ENCODE measurements around the gene UNC50.

DNA sequence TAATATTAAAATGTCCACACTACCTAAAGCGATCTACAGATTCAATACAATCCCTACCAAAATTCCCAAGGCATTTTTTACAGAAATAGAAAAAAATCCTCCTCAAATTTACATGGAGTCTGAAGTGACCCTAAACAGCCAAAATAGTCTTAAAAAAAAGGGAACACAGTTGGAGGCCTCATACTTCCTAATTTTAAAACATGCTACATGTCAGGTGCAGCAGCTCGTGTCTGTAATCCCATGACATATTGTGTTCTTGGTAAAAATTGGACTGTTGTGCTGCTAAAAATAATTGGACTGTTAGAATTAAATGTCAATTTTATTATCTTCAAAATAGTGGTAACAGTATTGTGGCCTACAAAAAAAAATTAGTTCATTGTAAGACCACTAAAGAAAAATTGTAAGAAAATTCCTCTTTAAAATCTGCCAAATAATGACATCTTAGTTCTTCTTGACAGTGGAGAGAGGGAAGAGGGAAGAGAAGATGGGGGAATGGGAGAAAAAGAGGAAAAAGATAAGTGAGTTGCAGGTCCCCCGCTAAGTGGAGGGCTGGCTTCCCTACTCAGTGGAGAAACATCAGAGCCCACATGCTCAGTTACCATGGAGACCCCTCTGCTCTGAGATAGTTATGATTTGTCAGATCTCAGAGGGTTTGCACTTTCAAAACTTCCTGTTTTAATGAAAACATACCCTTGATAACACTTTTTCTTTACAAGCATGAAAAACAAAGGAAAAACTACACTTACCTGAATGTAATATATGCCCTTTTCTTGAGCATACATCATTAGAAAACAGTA lies 46.5 kb downstream of the UNC50 start:
- TF ChIP-seq, protein P1, sequence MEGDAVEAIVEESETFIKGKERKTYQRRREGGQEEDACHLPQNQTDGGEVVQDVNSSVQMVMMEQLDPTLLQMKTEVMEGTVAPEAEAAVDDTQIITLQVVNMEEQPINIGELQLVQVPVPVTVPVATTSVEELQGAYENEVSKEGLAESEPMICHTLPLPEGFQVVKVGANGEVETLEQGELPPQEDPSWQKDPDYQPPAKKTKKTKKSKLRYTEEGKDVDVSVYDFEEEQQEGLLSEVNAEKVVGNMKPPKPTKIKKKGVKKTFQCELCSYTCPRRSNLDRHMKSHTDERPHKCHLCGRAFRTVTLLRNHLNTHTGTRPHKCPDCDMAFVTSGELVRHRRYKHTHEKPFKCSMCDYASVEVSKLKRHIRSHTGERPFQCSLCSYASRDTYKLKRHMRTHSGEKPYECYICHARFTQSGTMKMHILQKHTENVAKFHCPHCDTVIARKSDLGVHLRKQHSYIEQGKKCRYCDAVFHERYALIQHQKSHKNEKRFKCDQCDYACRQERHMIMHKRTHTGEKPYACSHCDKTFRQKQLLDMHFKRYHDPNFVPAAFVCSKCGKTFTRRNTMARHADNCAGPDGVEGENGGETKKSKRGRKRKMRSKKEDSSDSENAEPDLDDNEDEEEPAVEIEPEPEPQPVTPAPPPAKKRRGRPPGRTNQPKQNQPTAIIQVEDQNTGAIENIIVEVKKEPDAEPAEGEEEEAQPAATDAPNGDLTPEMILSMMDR (IDR thresholded peaks at IDR 0.05) = no peak
- TF ChIP-seq POLR2A (IDR thresholded peaks at IDR 0.05) (no peak), EP300 (IDR thresholded peaks at IDR 0.05) (no peak)

All from stomach (tissue), 4 donors.